ENCODE measurements around the gene PTN. TPM values are rescaled to one million over a fixed set of nuclear protein-coding genes. Genes with fewer than 3 reads are reported as not detected.

PTN gene
- total and polyA plus RNA-seq, 2 of the 13 experiments (the other 11 are each of a cell fraction or from before 2014, with no cell fraction given), result not detected

DNA sequence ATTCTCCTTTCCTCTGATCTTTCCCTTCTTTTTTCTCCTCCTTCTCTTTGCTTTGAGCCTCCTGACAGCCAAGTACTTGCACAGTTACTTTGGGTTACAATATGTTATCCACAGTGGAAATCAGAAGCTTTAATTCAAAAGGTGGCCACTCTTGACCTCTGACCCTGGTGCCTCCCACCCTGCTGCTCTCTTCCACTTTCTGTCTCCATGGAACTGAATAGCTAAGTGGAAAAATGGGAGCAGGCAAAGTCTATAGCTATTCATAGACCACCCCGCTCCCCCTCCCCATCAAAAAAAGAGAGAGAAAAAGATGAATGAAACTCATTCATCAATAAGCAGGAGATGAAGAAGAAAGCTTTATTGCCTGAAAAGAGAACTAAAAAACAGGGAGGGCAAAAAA is 39.4 kb downstream of the PTN start:
- Histone ChIP-seq H3K9ac (ENCODE audit: insufficient read depth, low read depth, low read length) (no peak overlapping the region), H3K27me3 (ENCODE audit: control insufficient read depth in 1 of 2, insufficient read depth in 2 of 2, low read length in 2 of 2) (no peaks in the 10 kb centered on the region; a peak in 1 of 5 replicates), H2AFZ (ENCODE audit: low read length) (no peak overlapping the region), H3K79me2 (ENCODE audit: insufficient read depth, low read length) (no peaks in the 10 kb centered on the region), H4K20me1 (ENCODE audit: insufficient read depth, low read length) (no peaks in the 10 kb centered on the region), H3K4me3 (replicated peaks in 1 of 3; ENCODE audit: insufficient read depth in 1 of 3, low read depth in 2 of 3, low read length in 3 of 3) (no peak overlapping the region), H3K27ac (ENCODE audit: extremely low read length, insufficient read depth, low read length) (no peak overlapping the region), H3K9me3 (ENCODE audit: low read length) (no peaks in the 10 kb centered on the region), H3K4me2 (ENCODE audit: low read depth, low read length) (no peak overlapping the region), H3K36me3 (replicated peaks in 1 of 2; ENCODE audit: control insufficient read depth in 1 of 2, insufficient read depth in 2 of 2, low read length in 2 of 2) (no peaks in the 10 kb centered on the region), H3K4me1 (ENCODE audit: insufficient read depth, low read length) (no peaks in the 10 kb centered on the region)
- TF ChIP-seq SP2 (CRISPR knock-in tag; IDR thresholded peaks at IDR 0.05) (no peak), ZFP62 (CRISPR knock-in tag; IDR thresholded peaks at IDR 0.05) (no peak), ZNF382 (CRISPR knock-in tag; IDR thresholded peaks at IDR 0.05; ENCODE audit: borderline replicate concordance) (no peak), ZZZ3 (CRISPR knock-in tag; IDR thresholded peaks at IDR 0.05; ENCODE audit: borderline replicate concordance) (no peak), PAF1 (CRISPR knock-in tag; IDR thresholded peaks at IDR 0.05) (no peak), GATAD1 (CRISPR knock-in tag; IDR thresholded peaks at IDR 0.05) (no peak), ZNF160 (CRISPR knock-in tag; IDR thresholded peaks at IDR 0.05) (no peak), ZNF777 (CRISPR knock-in tag; IDR thresholded peaks at IDR 0.05) (no peak), ZNF619 (CRISPR knock-in tag; IDR thresholded peaks at IDR 0.05) (no peak), SRSF4 (IDR thresholded peaks at IDR 0.05; ENCODE audit: low read depth, low read length, poor library complexity, severe bottlenecking) (no peak), CHCHD3 (CRISPR knock-in tag; IDR thresholded peaks at IDR 0.05) (no peak), SPEN (CRISPR knock-in tag; IDR thresholded peaks at IDR 0.05; ENCODE audit: low read depth) (no peak), ZNF724P (CRISPR knock-in tag; IDR thresholded peaks at IDR 0.05; ENCODE audit: borderline replicate concordance) (no peak), TCF7L2 (IDR thresholded peaks at IDR 0.05; ENCODE audit: low read depth, low read length) (no peak), ZNF614 (CRISPR knock-in tag; IDR thresholded peaks at IDR 0.05; ENCODE audit: borderline replicate concordance) (no peak), ELF3 (CRISPR knock-in tag; IDR thresholded peaks at IDR 0.05) (no peak)
- TF ChIP-seq, protein P1, sequence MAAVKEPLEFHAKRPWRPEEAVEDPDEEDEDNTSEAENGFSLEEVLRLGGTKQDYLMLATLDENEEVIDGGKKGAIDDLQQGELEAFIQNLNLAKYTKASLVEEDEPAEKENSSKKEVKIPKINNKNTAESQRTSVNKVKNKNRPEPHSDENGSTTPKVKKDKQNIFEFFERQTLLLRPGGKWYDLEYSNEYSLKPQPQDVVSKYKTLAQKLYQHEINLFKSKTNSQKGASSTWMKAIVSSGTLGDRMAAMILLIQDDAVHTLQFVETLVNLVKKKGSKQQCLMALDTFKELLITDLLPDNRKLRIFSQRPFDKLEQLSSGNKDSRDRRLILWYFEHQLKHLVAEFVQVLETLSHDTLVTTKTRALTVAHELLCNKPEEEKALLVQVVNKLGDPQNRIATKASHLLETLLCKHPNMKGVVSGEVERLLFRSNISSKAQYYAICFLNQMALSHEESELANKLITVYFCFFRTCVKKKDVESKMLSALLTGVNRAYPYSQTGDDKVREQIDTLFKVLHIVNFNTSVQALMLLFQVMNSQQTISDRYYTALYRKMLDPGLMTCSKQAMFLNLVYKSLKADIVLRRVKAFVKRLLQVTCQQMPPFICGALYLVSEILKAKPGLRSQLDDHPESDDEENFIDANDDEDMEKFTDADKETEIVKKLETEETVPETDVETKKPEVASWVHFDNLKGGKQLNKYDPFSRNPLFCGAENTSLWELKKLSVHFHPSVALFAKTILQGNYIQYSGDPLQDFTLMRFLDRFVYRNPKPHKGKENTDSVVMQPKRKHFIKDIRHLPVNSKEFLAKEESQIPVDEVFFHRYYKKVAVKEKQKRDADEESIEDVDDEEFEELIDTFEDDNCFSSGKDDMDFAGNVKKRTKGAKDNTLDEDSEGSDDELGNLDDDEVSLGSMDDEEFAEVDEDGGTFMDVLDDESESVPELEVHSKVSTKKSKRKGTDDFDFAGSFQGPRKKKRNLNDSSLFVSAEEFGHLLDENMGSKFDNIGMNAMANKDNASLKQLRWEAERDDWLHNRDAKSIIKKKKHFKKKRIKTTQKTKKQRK (IDR thresholded peaks at IDR 0.05; ENCODE audit: low read length), result no peak
- TF ChIP-seq, protein P2, sequence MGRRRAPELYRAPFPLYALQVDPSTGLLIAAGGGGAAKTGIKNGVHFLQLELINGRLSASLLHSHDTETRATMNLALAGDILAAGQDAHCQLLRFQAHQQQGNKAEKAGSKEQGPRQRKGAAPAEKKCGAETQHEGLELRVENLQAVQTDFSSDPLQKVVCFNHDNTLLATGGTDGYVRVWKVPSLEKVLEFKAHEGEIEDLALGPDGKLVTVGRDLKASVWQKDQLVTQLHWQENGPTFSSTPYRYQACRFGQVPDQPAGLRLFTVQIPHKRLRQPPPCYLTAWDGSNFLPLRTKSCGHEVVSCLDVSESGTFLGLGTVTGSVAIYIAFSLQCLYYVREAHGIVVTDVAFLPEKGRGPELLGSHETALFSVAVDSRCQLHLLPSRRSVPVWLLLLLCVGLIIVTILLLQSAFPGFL (CRISPR knock-in tag; IDR thresholded peaks at IDR 0.05), result no peak
- TF ChIP-seq, protein P3, sequence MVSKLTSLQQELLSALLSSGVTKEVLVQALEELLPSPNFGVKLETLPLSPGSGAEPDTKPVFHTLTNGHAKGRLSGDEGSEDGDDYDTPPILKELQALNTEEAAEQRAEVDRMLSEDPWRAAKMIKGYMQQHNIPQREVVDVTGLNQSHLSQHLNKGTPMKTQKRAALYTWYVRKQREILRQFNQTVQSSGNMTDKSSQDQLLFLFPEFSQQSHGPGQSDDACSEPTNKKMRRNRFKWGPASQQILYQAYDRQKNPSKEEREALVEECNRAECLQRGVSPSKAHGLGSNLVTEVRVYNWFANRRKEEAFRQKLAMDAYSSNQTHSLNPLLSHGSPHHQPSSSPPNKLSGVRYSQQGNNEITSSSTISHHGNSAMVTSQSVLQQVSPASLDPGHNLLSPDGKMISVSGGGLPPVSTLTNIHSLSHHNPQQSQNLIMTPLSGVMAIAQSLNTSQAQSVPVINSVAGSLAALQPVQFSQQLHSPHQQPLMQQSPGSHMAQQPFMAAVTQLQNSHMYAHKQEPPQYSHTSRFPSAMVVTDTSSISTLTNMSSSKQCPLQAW (CRISPR knock-in tag; IDR thresholded peaks at IDR 0.05), result no peak
- TF ChIP-seq, protein P4, sequence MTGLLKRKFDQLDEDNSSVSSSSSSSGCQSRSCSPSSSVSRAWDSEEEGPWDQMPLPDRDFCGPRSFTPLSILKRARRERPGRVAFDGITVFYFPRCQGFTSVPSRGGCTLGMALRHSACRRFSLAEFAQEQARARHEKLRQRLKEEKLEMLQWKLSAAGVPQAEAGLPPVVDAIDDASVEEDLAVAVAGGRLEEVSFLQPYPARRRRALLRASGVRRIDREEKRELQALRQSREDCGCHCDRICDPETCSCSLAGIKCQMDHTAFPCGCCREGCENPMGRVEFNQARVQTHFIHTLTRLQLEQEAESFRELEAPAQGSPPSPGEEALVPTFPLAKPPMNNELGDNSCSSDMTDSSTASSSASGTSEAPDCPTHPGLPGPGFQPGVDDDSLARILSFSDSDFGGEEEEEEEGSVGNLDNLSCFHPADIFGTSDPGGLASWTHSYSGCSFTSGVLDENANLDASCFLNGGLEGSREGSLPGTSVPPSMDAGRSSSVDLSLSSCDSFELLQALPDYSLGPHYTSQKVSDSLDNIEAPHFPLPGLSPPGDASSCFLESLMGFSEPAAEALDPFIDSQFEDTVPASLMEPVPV (CRISPR knock-in tag; IDR thresholded peaks at IDR 0.05), result no peak
- no TSS peak for BruUV-seq (replicated peaks)
- 55% methylated on average over 1 of the region's 1 CpG for WGBS (ENCODE audit: low lambda C conversion rate)
- intact Hi-C loops (cut with micrococcal nuclease; ENCODE audit: unreplicated experiment), result no loop called here
- DNase-seq (ENCODE audit: low spot score) (no peak), ATAC-seq (no peak), FAIRE-seq (no peak)
- CTCF ChIA-PET (ENCODE audit: low intra/inter-chr PET ratio, low total read pairs), result no interaction called here
- POLR2A ChIA-PET, result no interaction called here
- in situ Hi-C loops (cut with HindIII; ENCODE audit: extremely low pct_ligation_motif_present, low pct_unique_long_range_greater_than_20kb), result no loop called here

Measured in HepG2 (cell line).